Mononuclear cell (primary cell): Measurements from ENCODE around the gene MAP3K2. TPM values are rescaled to one million over a fixed set of nuclear protein-coding genes. Genes with fewer than 3 reads are reported as not detected.

ENCODE experiments used
- H3K27me3 ChIP-seq: 2 replicates; pipeline ENCODE4 v1.6.0; 2011; ENCODE audit warnings: low read length, control low read depth; ENCODE audit not compliant: insufficient read depth
- H3K4me1 ChIP-seq: 2 replicates; pipeline ENCODE4 v1.5.1; 2011; ENCODE audit warnings: mild to moderate bottlenecking, low read length, control low read depth; ENCODE audit not compliant: insufficient read depth
- H3K4me3 ChIP-seq: 2 replicates; pipeline ENCODE4 v1.5.1; 2011; ENCODE audit warnings: mild to moderate bottlenecking, low read length, moderate library complexity
- H3K9me3 ChIP-seq: 2 replicates; pipeline ENCODE4 v1.5.1; 2011; ENCODE audit warnings: low read depth, mild to moderate bottlenecking, control low read depth, low read length
- total RNA-seq: library from RNA; depleted of rRNA; stranded (reverse); fragments of >200 nt; gene quantifications from one replicate; pipeline ENCODE4 v1.2.3, GENCODE V29; 2012

MAP3K2 gene, protein sequence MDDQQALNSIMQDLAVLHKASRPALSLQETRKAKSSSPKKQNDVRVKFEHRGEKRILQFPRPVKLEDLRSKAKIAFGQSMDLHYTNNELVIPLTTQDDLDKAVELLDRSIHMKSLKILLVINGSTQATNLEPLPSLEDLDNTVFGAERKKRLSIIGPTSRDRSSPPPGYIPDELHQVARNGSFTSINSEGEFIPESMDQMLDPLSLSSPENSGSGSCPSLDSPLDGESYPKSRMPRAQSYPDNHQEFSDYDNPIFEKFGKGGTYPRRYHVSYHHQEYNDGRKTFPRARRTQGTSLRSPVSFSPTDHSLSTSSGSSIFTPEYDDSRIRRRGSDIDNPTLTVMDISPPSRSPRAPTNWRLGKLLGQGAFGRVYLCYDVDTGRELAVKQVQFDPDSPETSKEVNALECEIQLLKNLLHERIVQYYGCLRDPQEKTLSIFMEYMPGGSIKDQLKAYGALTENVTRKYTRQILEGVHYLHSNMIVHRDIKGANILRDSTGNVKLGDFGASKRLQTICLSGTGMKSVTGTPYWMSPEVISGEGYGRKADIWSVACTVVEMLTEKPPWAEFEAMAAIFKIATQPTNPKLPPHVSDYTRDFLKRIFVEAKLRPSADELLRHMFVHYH
- total RNA-seq, result 153 TPM

GRCh38 chr2:127387655-127388422 is at the start of gene MAP3K2:
Gene MAP3K2, minus strand, starts transcription at chr2:127387975. Its CDS starts 44,846 bp downstream, at chr2:127343129.
- Histone ChIP-seq H3K27me3 (no peaks in the 10 kb centered on the region), H3K4me1 (peaks cover 52% of the 10 kb centered on the region), H3K4me3 (peak within 1 kb of the TSS; percentile 85)

DNA sequence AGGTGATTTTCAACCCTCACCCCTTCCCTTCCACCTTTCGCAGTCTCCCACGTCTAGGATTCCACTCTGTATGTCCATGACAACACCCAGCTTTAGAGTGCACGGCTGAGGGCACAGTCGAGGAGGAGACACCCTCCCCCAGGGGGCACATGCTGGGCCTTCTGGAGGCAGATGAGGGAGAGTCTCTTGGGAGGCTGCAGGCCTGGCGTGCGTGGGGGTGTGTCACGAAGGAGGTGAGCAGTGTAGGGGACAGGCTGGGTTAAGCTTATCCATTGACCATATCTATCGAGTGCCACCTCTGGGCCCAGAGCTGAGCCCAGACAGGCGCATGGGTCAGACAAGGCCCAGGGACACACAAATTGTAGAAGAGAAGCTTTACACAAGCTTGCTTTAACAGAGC is 49.3 kb upstream of the MAP3K2 start:
- Histone ChIP-seq H3K4me1 (no peaks in the 10 kb centered on the region), H3K27me3 (no peaks in the 10 kb centered on the region), H3K4me3 (no peak overlapping the region), H3K9me3 (no peaks in the 10 kb centered on the region)

More at GRCh38 chr2:127387655-127388422, at the start of gene MAP3K2:
- no peaks in the 10 kb centered on the region for H3K9me3 ChIP-seq

DNA sequence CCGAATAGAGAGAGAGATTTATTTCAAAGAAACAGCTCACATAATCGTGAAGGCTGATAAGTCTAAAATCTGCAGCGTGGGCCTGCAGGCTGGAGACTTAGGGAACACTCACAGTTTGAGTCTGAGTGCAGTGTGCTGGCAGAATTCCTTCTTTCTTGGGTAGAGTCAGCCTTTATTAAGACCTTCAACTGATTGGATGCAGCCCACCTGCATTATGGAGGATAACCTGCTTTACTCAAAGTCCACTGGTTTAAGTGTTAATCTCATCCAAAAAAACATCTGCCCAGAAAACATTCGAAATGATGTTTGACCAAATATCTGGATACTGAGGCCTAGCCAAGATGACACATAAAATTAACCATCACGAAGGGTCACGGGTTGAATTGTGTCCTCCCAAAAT is 46.7 kb upstream of the MAP3K2 start:
- H3K27me3 ChIP-seq, result no peaks in the 10 kb centered on the region
- H3K4me1 ChIP-seq, result no peaks in the 10 kb centered on the region
- no peak overlapping the region for H3K4me3 ChIP-seq
- H3K9me3 ChIP-seq, result no peaks in the 10 kb centered on the region

- no peaks in the 10 kb centered on the region for H3K9me3 ChIP-seq
- no peaks in the 10 kb centered on the region for H3K27me3 ChIP-seq
- H3K4me1 ChIP-seq, result no peaks in the 10 kb centered on the region
- H3K4me3 ChIP-seq, result no peak overlapping the region
Measured at GRCh38 chr2:127431408-127432023, 43.7 kb upstream of the MAP3K2 start.

GRCh38 chr2:127429844-127430425 is 42.2 kb upstream of the MAP3K2 start:
- no peaks in the 10 kb centered on the region for H3K4me1 ChIP-seq
- no peak overlapping the region for H3K4me3 ChIP-seq
- H3K27me3 ChIP-seq, result no peaks in the 10 kb centered on the region
- H3K9me3 ChIP-seq, result no peaks in the 10 kb centered on the region

DNA sequence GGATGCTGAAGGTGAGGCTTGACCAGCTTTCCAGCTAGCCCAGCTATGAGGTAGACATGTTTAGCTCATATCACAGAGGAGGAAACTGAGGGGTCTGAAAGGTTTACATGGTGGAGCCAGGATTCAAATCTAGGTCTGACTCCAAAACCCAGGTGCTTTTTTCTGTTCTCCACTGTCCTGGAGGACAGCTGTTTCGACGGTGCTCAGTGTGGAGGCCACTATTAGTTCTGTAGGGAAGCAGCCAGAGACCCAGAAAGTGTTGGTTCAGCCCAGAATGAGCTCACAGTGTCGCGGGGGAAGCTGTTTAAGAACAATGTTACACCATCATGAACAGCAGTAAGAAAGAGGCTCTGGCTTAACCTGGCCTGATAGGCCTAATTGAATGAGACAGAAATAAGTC is 41.5 kb upstream of the MAP3K2 start:
- Histone ChIP-seq H3K4me3 (no peak overlapping the region), H3K9me3 (no peaks in the 10 kb centered on the region), H3K4me1 (no peaks in the 10 kb centered on the region), H3K27me3 (no peaks in the 10 kb centered on the region)

DNA sequence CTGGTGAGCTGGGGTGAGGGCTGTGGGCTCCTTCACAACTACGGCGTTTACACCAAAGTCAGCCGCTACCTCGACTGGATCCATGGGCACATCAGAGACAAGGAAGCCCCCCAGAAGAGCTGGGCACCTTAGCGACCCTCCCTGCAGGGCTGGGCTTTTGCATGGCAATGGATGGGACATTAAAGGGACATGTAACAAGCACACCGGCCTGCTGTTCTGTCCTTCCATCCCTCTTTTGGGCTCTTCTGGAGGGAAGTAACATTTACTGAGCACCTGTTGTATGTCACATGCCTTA is 41.0 kb upstream of the MAP3K2 start:
- Histone ChIP-seq H3K4me3 (no peak overlapping the region), H3K4me1 (no peaks in the 10 kb centered on the region), H3K9me3 (no peaks in the 10 kb centered on the region), H3K27me3 (no peaks in the 10 kb centered on the region)

GRCh38 chr2:127428057-127428814 is 40.5 kb upstream of the MAP3K2 start:
- Histone ChIP-seq H3K4me3 (no peak overlapping the region), H3K4me1 (peaks cover 5% of the 10 kb centered on the region), H3K27me3 (no peaks in the 10 kb centered on the region), H3K9me3 (no peaks in the 10 kb centered on the region)

GRCh38 chr2:127427376-127428056 is 39.7 kb upstream of the MAP3K2 start:
- Histone ChIP-seq H3K9me3 (no peaks in the 10 kb centered on the region), H3K4me1 (peaks cover 11% of the 10 kb centered on the region), H3K4me3 (no peak overlapping the region)

GRCh38 chr2:127426501-127427354 is 39.0 kb upstream of the MAP3K2 start:
- Histone ChIP-seq H3K4me1 (peaks cover 16% of the 10 kb centered on the region), H3K9me3 (no peaks in the 10 kb centered on the region), H3K27me3 (peaks cover 6% of the 10 kb centered on the region), H3K4me3 (no peak overlapping the region)

More at GRCh38 chr2:127427376-127428056, 39.7 kb upstream of the MAP3K2 start:
- no peaks in the 10 kb centered on the region for H3K27me3 ChIP-seq

DNA sequence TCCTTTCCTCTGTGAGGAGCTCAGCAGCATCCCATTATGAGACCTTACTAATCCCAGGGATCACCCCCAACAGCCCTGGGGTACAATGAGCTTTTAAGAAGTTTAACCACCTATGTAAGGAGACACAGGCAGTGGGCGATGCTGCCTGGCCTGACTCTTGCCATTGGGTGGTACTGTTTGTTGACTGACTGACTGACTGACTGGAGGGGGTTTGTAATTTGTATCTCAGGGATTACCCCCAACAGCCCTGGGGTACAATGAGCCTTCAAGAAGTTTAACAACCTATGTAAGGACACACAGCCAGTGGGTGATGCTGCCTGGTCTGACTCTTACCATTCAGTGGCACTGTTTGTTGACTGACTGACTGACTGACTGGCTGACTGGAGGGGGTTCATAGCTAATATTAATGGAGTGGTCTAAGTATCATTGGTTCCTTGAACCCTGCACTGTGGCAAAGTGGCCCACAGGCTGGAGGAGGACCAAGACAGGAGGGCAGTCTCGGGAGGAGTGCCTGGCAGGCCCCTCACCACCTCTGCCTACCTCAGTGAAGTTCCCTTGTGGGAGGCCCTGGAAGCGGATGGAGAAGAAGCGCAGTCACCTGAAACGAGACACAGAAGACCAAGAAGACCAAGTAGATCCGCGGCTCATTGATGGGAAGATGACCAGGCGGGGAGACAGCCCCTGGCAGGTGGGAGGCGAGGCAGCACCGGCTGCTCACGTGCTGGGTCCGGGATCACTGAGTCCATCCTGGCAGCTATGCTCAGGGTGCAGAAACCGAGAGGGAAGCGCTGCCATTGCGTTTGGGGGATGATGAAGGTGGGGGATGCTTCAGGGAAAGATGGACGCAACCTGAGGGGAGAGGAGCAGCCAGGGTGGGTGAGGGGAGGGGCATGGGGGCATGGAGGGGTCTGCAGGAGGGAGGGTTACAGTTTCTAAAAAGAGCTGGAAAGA is 38.0 kb upstream of the MAP3K2 start:
- no peak overlapping the region for H3K4me3 ChIP-seq
- peaks cover 16% of the 10 kb centered on the region for H3K4me1 ChIP-seq
- H3K27me3 ChIP-seq, result peaks cover 6% of the 10 kb centered on the region
- H3K9me3 ChIP-seq, result no peaks in the 10 kb centered on the region
